Esophagus mucosa (tissue), 1 donor: ENCODE measurements around the gene OR1K1. TPM values are rescaled to one million over a fixed set of nuclear protein-coding genes. Genes with fewer than 3 reads are reported as not detected.
"Not testable (repeated sequence)": the region's sequence is repeated elsewhere in the genome, so short reads cannot be mapped to it uniquely, and the experiment has no call there.

Source experiments
- ATAC-seq: fragments of 200-7000 bp; cut with Tn5 transposase; one replicate; pipeline ENCODE4 v1.9.1; 2020
- total RNA-seq: library from RNA; stranded (reverse); gene quantifications from one replicate; pipeline ENCODE4 v1.2.4, GENCODE V29; 2023
- donor health status: DM: yes; HTN: yes; CAD: no.

Gene OR1K1, protein sequence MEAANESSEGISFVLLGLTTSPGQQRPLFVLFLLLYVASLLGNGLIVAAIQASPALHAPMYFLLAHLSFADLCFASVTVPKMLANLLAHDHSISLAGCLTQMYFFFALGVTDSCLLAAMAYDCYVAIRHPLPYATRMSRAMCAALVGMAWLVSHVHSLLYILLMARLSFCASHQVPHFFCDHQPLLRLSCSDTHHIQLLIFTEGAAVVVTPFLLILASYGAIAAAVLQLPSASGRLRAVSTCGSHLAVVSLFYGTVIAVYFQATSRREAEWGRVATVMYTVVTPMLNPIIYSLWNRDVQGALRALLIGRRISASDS
- not detected for total RNA-seq

DNA sequence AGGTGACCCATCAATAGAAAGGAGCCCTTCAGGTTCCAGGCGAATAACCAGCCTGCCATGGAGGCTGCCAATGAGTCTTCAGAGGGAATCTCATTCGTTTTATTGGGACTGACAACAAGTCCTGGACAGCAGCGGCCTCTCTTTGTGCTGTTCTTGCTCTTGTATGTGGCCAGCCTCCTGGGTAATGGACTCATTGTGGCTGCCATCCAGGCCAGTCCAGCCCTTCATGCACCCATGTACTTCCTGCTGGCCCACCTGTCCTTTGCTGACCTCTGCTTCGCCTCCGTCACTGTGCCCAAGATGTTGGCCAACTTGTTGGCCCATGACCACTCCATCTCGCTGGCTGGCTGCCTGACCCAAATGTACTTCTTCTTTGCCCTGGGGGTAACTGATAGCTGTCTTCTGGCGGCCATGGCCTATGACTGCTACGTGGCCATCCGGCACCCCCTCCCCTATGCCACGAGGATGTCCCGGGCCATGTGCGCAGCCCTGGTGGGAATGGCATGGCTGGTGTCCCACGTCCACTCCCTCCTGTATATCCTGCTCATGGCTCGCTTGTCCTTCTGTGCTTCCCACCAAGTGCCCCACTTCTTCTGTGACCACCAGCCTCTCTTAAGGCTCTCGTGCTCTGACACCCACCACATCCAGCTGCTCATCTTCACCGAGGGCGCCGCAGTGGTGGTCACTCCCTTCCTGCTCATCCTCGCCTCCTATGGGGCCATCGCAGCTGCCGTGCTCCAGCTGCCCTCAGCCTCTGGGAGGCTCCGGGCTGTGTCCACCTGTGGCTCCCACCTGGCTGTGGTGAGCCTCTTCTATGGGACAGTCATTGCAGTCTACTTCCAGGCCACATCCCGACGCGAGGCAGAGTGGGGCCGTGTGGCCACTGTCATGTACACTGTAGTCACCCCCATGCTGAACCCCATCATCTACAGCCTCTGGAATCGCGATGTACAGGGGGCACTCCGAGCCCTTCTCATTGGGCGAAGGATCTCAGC, at the start of gene OR1K1:
OR1K1 (plus strand) TSS at position 58 of the 995 bp plus-strand sequence; CDS start at position 58, 0 bp downstream.
- ATAC-seq = no peak

DNA sequence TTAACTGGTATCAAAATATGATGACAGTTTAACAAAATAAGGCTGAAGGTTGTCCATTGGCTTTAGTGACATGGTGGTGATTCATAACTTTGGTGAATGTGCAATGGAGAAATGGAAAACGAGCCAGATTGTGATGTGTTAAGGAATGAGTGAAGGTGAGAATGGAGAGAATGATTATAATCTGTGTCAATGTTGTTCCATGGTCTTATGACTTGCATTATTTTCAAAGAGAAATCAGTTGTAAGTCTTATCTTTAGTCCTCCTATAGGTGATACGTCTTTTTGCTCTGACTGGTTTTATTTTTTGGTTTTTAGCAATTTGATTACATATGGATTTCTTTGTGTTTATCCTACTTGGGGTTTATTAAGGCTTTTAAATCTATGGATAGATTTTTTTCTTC, 45.1 kb upstream of the OR1K1 start:
- no peak for ATAC-seq

DNA sequence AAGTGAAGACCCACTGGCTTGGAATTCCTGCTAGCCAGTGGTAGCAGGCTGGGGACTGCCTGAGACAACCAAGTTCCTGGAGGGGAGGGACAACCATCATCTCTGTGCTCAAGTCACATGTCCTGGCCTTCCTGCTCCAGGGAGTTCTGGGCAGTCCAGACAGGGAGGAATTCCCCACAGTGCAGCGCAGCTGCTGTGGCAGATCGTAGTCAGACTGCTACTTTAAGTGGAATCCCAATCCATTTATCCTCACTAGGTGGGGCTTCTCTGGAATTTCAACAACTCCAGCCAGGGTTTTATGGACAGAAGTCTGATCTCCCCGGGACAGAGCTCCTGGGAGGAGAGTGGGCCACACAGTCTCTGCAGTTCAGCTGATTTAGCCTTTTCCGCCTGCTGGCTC, 32.1 kb upstream of the OR1K1 start:
- no peak for ATAC-seq

DNA sequence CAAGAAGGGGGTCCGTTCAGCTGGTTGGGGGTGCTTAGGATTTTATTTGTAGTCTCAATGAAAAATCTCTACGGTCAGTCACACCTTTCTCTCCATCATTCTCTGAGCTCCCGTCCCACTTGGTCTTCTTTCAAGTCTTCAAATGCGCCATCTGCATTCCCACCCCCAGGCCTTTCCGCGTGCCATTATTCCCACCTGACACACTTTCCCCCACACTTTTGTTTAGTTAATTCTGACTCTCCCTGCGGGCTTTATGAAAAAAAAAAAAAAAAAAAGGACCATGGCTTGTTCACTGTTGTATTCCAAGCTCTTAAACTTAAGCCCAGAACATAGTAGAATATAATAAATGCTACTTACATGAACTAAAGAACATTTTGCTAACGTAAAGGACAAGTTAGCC, 22.9 kb upstream of the OR1K1 start:
- ATAC-seq = no peak

DNA sequence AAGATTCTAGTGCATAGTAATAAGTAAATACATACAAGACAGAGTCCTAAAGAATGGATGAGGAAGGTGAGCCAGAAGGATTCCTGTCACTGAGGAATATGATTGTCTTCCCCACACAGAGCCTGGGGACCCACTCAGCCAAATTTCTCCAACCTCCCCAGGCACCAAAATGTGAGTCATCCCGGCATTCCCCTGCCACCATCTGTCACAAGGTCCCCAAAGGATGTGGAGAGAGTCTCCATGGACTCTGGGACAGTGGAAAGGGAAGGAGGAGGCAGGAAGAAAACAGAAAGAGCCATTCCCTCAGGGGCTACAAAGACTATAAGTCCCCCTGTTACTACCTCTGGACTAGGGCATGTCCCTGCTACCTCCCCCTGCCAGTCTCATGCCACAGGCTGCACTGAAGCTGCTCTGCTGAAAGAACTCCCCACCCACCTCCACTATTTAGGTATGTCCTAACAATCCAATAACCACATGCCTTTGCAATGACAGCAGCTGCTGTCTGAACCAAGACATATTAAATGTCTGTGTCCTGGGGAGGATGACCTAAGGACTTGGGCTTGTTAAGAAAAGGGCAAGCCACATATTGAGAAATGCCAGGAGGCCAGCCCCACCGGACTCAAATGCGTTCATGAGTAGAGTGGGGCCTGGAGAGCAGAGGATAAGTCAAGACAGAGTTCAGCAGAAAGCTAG, 21.8 kb upstream of the OR1K1 start:
- no peak for ATAC-seq

DNA sequence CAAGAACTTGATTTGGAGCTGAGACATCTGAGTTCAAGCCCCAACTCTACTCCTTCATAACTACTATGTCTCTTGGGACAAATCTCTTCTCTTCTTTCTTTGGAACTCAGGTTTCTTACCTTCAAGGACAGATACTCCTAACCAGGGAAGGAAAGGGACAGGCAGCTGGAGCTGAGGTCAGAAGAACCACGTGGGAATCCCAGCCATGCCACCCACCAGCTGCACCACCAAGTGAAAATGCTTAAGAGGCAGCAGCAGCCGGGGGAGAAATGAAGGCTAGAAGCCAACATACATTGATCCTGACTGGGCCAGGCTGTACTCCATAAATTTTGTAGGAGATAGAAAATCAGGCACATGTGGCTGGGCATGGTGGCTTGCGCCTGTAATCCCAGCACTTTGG, 20.7 kb upstream of the OR1K1 start:
- no peak for ATAC-seq

DNA sequence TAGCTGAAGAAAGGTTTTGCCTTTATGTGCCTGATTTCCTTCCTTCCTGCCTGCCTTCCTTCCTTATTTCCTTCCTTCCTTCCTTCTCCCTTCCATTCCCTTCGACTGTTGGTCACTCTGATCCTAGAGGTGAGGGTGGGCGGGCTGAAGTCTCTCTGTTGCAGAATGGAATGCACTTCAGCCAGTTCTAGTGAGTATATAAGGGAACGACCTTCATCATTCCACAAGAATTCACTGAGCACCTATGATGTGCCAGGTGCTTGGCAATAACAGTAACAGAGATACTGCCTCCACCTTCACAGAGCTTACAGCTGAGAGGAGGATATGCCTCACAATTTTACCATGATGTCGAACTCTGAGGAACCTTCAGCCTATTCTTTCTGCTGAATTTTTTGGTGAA, 19.9 kb upstream of the OR1K1 start:
- no peak for ATAC-seq

DNA sequence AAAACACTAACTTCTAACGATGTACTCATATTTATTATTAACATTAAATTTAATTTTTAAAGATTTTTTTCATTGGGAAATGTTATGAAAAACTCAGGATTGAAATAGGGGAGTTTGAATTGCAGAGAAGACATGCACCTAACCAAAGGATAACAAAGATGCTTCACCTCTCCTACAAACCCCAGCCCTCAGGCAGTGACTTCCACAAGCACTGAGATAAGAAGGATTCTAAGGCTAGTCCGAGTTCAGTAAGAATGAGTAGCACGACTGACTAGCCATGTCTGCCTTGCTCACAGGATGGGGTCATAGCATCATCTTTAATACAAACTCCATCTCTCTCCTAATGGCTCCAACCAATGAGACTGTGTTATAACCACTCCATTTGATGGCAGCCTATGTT, 18.3 kb upstream of the OR1K1 start:
- ATAC-seq = no peak

DNA sequence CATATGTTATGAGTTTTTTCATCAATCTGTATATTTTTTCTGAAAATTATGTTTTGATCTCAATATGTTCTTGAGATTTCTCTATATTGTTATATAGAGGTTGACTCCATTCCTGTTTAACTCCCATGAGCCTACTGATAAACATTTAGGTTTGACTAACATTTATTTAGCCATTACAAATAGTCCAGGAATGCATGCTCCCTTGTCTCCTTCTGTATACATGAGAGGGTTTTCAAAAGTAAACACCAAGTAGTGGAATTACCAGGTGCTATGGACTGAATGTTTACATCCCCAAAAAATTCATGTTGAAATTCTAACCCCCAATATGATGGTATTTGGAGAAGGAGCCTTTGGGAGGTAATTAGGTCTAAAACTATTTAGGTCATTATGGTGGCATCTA, 14.7 kb upstream of the OR1K1 start:
- no peak for ATAC-seq

DNA sequence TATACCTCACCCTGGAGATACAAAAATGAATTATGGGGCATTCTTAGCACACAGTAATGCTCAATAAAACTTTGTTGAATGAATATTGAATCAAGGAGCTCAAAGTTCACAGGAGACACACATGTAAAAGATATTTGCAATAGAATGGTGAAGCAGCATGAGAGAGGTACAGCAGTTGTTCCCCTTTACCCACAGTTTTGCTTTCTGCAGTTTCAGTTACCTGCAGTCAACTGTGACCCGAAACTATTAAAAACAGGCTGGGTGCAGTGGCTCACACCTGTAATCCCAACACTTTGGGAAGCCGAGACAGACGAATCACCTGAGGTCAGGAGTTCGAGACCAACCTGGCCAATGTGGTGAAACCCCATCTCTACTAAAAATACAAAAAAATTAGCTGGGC, 13.6 kb upstream of the OR1K1 start:
- ATAC-seq = no peak

DNA sequence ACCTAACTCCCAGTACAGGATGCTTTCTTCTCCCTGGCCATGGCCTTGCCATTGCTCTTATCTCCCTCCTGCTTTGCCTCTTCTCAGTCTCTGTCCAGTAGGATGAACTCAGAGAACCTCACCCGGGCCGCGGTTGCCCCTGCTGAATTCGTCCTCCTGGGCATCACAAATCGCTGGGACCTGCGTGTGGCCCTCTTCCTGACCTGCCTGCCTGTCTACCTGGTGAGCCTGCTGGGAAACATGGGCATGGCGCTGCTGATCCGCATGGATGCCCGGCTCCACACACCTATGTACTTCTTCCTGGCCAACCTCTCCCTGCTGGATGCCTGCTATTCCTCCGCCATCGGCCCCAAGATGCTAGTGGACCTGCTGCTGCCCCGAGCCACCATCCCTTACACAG, 11.1 kb upstream of the OR1K1 start, which contains the start of gene OR5C1:
OR5C1 (plus strand) TSS at position 103 of the 400 bp plus-strand sequence; CDS start at position 103, 0 bp downstream.
- no peak for ATAC-seq

DNA sequence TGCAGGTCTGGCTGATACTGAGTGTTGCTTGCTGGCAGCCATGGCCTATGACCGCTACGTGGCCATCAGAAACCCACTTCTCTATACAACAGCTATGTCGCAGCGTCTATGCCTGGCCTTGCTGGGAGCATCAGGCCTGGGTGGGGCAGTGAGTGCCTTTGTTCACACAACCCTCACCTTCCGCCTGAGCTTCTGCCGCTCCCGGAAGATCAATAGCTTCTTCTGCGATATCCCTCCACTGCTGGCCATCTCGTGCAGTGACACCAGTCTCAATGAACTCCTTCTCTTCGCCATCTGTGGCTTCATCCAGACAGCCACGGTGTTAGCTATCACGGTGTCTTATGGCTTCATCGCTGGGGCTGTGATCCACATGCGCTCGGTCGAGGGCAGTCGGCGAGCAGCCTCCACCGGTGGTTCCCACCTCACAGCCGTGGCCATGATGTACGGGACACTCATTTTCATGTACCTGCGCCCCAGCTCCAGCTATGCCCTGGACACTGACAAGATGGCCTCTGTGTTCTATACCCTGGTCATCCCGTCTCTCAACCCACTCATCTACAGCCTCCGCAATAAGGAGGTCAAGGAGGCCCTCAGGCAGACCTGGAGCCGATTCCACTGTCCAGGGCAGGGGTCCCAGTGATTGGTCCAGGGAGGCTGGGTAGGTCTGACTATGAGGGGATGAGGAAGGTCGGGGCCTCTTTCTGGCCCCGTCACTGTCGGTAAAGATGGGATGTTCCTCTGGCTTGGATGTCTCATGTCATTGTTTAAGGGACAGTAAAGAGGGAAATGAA, 10.5 kb upstream of the OR1K1 start:
- ATAC-seq = no peak

DNA sequence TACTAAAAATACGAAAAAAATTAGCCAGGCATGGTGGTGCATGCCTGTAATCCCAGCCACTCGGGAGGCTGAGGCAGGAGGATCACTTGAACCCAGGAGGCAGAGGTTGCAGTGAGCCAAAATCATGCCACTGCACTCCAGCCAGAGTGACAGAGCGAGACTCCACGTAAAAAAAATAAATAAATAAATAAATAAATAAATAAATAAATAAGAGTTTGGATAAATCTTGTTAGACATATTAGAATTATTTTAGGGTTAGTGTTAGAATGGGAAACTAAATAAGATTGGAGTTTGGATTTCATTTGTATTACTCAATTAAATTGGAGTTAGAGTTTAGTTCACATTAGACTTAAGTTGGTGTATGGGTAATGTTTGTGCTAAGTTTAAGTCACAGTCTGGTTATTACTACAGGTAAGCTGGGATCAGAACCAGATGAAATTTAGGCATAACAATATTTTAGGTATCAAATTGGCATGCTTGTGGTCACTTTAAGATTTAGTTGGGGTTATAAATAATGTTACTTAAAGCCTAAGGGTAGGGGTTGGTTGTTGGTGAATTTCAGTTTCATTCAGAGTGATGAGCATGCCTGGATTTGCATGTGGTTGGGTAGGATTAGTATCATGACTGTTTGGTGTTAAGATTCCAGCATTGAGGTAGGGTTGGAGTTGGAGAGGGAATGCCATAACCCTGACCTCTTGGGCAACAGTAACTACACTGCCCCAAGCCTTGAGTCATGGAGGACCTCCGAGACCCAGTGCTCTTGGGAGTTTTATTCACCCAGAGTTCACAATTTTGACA, 7.9 kb upstream of the OR1K1 start:
- ATAC-seq = no peak

DNA sequence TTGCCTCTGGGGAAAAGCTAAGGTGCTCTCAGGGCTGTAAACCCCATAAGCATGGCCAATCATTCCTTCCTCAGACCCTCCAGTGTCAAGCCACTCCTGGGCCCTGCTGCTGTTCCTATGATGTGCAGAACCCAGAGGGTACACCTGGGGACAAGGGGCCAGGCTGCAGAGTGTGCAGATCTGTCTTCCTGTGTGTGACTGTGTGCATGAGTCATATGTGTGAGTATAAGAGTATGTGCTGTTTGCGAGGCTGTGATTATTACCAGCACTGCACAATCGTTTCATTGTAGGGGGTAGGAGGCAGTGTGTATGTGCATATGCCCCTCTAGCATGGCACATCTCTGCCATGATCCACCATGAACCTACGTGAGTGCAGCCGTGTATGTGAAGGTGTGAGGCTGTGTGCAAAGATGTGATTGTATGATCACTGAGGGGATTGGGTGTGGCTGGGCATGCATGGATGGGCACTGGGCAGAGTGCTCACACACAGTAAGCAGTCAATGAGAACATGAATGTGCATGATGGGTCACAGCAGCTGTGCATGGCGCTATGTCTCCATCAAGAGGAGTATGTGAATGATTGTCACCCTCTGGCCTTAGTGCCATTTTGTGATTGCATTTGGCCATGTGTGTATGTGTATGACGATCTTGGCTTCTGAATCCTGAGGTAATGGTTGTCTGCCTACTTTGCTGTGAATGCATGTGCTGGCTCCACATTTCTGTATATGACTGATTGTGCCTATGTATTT, 2.4 kb upstream of the OR1K1 start:
- no peak for ATAC-seq

DNA sequence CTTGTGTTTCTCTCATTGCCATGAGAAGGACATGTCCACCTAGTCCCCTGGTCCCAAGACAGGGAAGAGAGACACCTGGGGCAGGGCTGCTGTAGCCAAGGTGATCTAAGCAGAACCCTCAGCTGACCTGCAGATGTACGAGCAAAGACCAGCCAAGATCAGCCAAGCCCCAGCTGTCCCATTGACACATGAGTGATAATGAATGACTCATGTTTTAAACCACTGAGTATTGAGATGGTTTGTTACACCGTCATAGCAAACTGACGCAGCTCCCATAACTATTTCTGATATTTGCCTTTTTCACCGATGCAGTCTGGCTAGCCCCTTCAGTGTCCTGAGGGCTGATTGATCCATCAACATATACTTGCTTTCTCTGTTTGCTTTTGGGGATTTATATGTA, 6.7 kb downstream of the OR1K1 start:
- ATAC-seq = no peak

DNA sequence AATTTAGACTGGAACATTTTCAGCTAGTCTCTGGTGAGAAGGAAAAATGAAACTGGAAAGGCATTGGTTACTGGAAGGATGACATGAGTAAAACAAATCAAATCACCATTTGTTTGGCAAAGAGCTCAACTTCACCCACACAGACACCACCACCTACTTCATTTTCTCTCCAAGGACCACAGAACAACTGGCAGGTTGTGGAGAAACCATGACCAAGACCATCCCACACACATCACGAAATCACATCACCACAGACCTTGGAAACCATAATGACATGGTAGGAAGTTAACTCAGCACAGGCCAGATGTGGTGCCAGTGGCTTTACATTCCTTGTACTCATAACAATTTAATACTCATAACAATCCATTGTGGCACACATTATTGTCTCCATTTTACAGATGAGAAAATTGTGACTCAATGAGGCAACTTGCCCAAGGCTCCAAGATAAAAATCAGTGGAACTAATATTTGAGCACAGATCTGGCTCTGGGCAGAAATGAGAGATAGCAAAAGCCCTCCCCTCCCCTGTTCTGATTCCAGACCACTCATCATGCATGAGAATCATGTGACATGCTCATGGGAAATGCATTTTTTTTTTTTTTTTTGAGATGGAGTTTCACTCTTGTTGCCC, 7.5 kb downstream of the OR1K1 start:
- no peak for ATAC-seq

DNA sequence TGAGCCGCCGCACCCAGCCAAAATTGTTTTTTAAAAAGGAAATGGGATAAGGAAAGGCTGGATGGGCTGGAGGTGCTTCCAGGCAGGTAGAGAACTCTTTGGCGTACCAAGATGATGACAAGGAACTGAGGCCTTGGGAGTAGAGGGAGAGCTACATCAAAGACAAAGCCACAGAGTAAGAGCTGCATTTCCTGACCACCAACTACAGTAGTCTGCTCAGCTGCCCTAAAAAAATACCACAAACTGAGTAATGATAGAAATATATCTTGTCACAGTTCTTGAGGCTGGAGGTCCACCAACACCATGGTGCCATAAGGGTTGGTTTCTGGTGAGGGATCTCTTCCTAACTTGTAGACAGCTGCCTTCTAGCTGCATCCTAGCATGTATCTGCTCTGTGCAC, 8.2 kb downstream of the OR1K1 start:
- no peak for ATAC-seq

DNA sequence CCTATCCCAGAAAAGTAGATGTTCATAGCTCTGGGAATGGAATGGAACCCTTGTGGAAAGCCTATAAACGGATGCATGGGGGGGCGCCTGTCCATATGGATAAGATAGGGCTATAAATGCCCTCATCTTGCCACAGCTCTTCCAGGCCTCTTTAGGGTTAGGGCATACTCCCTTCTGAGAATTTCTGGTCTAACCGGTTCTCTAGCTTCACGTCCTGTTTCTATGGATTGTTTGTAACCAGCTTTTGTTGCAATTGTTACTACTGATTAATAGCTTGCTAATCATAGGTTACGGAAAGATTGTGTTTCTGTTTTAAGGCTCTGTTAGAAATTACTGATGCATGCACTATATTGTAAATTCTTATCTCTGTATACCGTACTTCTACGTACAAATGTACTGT, 9.3 kb downstream of the OR1K1 start:
- not testable (repeated sequence) for ATAC-seq

DNA sequence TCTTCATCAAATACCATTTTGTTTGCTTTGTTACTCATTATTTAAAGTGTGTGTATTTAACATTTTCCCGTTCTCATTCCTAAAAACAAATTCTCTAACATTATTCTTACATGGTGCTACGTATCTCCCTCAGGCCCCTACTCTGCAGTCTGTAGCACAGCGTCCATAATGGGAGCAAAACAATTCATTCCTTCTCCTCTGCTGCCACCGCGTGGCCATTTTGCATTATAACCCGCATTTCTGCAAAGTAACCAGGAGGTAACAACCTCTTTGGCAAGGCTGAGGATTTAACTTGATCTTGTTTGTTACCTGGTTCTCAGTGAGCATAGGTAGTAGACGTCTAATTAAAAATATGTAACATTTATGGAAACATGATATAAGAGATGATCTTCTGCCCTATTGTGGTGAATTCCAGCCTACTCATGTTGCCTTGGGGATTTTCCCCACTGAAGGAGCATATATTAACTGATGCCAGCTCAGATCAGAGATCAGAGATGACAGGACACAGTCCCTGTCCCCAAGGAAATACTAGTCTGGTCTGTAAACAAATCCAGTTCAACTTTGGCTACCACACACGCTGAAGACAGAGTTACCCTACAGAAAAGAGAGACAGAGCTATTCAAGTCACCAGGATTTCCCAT, 10.5 kb downstream of the OR1K1 start:
- ATAC-seq = peak; percentile 89

DNA sequence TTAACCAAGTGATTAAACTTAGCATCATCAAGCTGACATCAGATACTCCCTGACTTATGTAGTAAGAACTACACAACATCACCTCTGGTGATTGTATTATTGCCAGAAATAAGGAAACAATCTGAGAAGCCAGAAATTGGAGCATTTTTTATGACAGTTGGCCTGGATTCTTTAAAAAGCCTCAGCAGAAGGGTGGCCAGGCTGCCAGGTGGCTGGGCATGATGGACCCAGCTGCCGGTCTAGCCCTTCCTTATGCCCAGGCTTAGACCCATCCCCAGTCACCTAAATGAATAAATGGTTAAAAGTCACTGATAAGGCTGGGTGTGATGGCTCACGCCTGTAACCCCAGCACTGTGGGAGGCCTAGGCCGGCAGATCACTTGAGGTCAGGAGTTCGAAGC, 12.8 kb downstream of the OR1K1 start:
- ATAC-seq = no peak
